Measurements from ENCODE around the gene PRLR. TPM values are rescaled to one million over a fixed set of nuclear protein-coding genes. Genes with fewer than 3 reads are reported as not detected.
"Not testable (repeated sequence)": the region's sequence is repeated elsewhere in the genome, so short reads cannot be mapped to it uniquely, and the experiment has no call there.

Gene PRLR
- total and polyA plus RNA-seq, 5 donors = 0.20 to 1.7 (median 0.95) TPM

DNA sequence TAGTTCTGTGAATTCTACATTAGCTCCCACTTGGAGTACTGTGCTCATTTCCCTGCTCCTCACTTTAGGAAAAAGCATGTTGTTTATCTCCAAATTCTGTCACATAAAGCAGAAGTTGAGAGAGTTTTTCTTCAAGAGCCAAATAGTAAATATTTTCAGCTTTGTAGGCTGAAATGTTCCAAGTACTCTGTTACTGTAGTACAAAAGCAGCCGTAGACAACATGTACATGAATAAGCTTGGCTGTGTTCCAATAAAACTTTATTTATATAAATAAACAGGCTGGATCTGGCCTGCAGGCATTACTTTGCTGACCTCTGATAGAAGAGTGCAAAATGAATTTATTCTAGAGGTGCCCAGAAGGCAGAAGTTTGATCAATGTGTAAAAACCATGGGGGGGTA lies 109.6 kb downstream of the PRLR start:
- H3K27ac ChIP-seq (ENCODE audit: low read length) = no peak overlapping the region
- no peaks in the 10 kb centered on the region for H3K4me1 ChIP-seq (ENCODE audit: control insufficient read depth, insufficient read depth, low read length)
- no peak for ATAC-seq

DNA sequence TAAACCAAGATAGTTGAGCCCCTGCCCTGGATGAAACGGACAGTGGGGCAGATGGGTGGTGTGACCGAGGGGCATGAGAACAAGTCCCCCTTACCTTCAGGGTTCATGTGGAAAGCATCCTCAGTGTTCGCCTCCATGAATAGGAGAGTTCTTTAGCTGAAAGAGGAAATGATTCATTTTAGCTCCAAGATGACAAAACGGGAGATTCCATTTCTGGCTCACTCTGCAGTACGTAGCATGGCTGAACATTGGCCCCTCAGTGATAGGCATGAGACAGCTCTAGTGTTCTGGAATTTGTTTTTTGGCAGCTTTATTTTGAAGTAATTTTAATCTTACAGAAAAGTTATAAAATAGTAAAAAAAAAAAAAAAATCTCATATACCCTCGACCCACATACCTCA lies 112.3 kb downstream of the PRLR start:
- Histone ChIP-seq H3K27me3 (ENCODE audit: control insufficient read depth, insufficient read depth) (no peaks in the 10 kb centered on the region), H3K4me1 (ENCODE audit: control insufficient read depth, insufficient read depth, low read length) (no peaks in the 10 kb centered on the region), H3K4me3 (ENCODE audit: low read length) (no peak overlapping the region), H3K9me3 (ENCODE audit: control insufficient read depth, low read length) (no peaks in the 10 kb centered on the region), H3K27ac (ENCODE audit: low read length) (no peak overlapping the region)
- WGBS = 62% methylated on average over 6 of the region's 6 CpGs
- ATAC-seq = no peak
- intact Hi-C loops (cut with DNase I) = no loop called here
- DNase-seq = no peak

More for the DNA sequence above, 109.6 kb downstream of the PRLR start:
- DNase-seq = no peak
- intact Hi-C loops (cut with DNase I) = no loop called here
- Histone ChIP-seq H3K27me3 (ENCODE audit: control insufficient read depth, insufficient read depth) (no peaks in the 10 kb centered on the region), H3K9me3 (ENCODE audit: control insufficient read depth, low read length) (peaks cover 2% of the 10 kb centered on the region), H3K4me3 (ENCODE audit: low read length) (no peak overlapping the region)
- WGBS = 43% methylated on average over 1 of the region's 1 CpG

DNA sequence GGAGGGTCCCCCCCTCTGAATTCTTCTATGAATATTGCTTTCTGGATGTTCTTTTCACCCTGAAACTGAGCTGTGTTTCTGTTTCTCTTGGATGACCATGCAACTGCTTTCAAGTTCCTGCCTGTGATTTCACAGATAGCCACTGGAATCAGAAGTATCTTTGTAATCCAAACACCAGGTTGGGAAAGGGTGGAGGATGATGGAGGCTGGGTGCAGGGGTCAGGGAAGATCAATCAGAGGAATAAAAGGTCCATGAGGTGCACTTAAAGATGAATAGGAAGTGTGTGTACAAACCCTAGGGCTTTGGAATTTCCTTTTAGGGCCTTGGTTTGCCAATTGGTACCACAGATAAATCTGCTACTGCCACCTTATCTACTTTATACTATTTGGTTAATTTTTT lies 114.4 kb downstream of the PRLR start:
- H3K27ac ChIP-seq (ENCODE audit: low read length) = no peak overlapping the region
- intact Hi-C loops (cut with DNase I) = no loop called here
- no peaks in the 10 kb centered on the region for H3K4me1 ChIP-seq (ENCODE audit: control insufficient read depth, insufficient read depth, low read length)
- ATAC-seq (no peak), DNase-seq (no peak)
- no peaks in the 10 kb centered on the region for H3K27me3 ChIP-seq (ENCODE audit: control insufficient read depth, insufficient read depth)
- peaks cover 2% of the 10 kb centered on the region for H3K9me3 ChIP-seq (ENCODE audit: control insufficient read depth, low read length)
- no peak overlapping the region for H3K4me3 ChIP-seq (ENCODE audit: low read length)

DNA sequence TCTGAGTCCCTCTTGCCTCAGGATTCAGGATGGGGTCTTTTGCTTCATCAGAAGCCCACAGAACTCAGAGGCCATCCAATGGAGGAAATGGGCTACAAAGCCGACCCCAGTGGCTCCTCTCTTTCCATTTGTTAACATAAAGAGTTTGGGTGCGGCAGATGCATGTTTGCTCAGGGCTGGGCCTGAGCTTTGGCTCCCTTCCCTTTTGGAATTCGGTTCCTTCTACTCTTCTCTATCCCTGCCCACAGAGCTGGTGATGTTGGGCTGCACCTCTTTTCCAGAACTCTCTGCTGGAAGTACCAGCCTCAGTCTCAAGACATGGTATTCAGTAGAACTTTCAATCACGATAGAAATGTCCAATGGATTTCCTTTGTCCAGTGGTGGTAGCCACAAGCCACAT lies 115.6 kb downstream of the PRLR start:
- H3K9me3 ChIP-seq (ENCODE audit: control insufficient read depth, low read length) = peaks cover 2% of the 10 kb centered on the region
- DNase-seq (no peak), ATAC-seq (no peak)
- WGBS = 91% methylated on average over 4 of the region's 4 CpGs
- H3K27me3 ChIP-seq (ENCODE audit: control insufficient read depth, insufficient read depth) = no peaks in the 10 kb centered on the region
- intact Hi-C loops (cut with DNase I) = no loop called here
- H3K4me3 ChIP-seq (ENCODE audit: low read length) = no peak overlapping the region
- H3K27ac ChIP-seq (ENCODE audit: low read length) = no peak overlapping the region
- H3K4me1 ChIP-seq (ENCODE audit: control insufficient read depth, insufficient read depth, low read length) = no peaks in the 10 kb centered on the region

DNA sequence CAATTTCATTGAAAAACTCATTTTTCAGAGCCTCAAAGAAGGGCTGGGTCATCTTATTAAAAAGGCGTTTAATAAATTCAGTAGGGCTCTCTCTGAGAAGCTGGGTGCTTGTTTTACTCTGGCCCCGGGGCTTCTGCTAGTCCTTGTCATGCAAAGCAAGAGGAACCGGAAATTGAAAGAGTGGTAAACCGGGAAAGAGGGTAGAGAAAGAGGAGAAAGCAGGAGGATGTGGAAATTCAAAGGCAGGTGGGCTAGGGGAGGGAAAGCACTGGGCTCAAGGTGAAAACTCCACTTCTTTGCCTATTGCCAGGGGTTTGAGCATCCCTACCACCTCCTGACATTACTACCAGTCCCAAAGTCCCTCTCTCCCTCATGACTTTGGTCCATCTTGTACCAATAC lies 118.0 kb downstream of the PRLR start:
- Histone ChIP-seq H3K4me1 (ENCODE audit: control insufficient read depth, insufficient read depth, low read length) (no peaks in the 10 kb centered on the region), H3K4me3 (ENCODE audit: low read length) (no peak overlapping the region), H3K27me3 (ENCODE audit: control insufficient read depth, insufficient read depth) (no peaks in the 10 kb centered on the region), H3K9me3 (ENCODE audit: control insufficient read depth, low read length) (peaks cover 2% of the 10 kb centered on the region), H3K27ac (ENCODE audit: low read length) (no peak overlapping the region)
- intact Hi-C loops (cut with DNase I) = no loop called here
- WGBS = 60% methylated on average over 4 of the region's 4 CpGs
- DNase-seq = no peak
- ATAC-seq = no peak

DNA sequence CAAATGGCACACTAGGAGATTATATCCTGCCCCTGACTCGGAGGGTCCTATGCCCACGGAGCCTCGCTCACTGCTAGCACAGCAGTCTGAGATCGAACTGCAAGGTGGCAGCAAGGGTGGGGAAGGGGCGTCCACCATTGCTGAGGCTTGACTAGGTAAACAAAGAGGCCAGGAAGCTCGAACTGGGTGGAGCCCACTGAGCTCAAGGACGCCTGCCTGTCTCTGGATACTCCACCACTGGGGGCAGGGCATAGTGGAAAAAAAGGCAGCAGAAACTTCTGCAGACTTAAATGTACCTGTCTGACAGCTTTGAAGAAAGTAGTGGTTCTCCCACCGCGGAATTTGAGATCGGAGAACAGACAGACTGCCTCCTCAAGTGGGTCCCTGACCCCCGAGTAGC lies 125.7 kb downstream of the PRLR start:
- 85% methylated on average over 11 of the region's 11 CpGs for WGBS
- H3K4me3 ChIP-seq (ENCODE audit: low read length); H3K27ac ChIP-seq (ENCODE audit: low read length); ATAC-seq; H3K4me1 ChIP-seq (ENCODE audit: control insufficient read depth, insufficient read depth, low read length); H3K9me3 ChIP-seq (ENCODE audit: control insufficient read depth, low read length); intact Hi-C loops (cut with DNase I); DNase-seq; H3K27me3 ChIP-seq (ENCODE audit: control insufficient read depth, insufficient read depth): not testable (repeated sequence)

DNA sequence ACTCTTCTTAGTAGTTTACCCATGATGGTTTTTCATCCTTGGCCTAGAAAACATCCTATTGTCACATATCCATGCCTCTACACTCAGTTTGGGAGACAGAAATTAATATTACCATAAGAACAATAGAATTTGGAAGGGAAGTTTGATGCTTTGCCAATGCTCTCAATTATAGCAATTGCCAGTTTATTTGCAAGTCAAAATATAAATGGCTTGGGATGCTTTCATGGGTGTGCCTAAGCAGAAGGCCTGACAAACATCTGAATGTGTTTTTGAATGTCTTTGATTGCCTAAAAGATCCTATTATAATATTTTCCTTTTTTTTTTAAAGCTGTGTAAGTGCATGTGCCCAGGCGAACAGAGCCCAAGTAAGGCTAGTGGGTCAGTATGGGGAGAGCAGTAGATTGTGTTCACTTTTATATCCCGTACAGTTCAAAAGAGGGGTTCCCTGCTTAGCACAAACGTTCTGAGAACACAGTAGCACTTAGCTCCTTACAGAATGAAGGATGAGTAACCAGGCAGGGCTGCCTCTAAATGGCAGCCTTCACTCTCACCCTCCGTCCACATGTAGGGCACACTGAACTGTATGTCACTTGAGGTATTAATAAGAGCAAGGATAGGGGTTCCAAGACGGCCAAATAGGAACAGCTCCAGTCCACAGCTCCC lies 126.5 kb downstream of the PRLR start:
- intact Hi-C loops (cut with DNase I) = no loop called here
- H3K9me3 ChIP-seq (ENCODE audit: control insufficient read depth, low read length) = peaks cover 2% of the 10 kb centered on the region
- no peak for DNase-seq
- no peak for ATAC-seq
- H3K4me3 ChIP-seq (ENCODE audit: low read length) = no peak overlapping the region
- WGBS = 86% methylated on average over 5 of the region's 5 CpGs
- no peaks in the 10 kb centered on the region for H3K27me3 ChIP-seq (ENCODE audit: control insufficient read depth, insufficient read depth)
- no peak overlapping the region for H3K27ac ChIP-seq (ENCODE audit: low read length)
- H3K4me1 ChIP-seq (ENCODE audit: control insufficient read depth, insufficient read depth, low read length) = no peaks in the 10 kb centered on the region

DNA sequence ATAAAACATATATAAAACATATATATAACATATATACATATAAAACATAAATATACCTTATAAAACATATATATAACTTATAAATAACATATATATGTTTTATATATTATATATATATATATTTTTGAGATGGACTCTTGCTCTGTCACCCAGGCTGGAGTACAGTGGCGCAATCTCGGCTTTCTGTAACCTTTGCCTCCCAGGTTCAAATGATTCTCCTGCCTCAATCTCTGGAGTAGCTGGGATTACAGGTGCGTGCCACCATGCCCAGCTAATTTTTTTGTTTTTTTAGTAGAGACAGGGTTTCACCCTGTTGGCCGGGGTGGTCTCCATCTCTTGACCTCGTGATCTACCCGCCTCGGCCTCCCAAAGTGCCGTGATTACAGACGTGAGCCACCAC lies 128.6 kb downstream of the PRLR start:
- H3K9me3 ChIP-seq (ENCODE audit: control insufficient read depth, low read length); DNase-seq; H3K27ac ChIP-seq (ENCODE audit: low read length); H3K27me3 ChIP-seq (ENCODE audit: control insufficient read depth, insufficient read depth); H3K4me1 ChIP-seq (ENCODE audit: control insufficient read depth, insufficient read depth, low read length); ATAC-seq; H3K4me3 ChIP-seq (ENCODE audit: low read length); intact Hi-C loops (cut with DNase I): not testable (repeated sequence)
- 93% methylated on average over 9 of the region's 9 CpGs for WGBS

DNA sequence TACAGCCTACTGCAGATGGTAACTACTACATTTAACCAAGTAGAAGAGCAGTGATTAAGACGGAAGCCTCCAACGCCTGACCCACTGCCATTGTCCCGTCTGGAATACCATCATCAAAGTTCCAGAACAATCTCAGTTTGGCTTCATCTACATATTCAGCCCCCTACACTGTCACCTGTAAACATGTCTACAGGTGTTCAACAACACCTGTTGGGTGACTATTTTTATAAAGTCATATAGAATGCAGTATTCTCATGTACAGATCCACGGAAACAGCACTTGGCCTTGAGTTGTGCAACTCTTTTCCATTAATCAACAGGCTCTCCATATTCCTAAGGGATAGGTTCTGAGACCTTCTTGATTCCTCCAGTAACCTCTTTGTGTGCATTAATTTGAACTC lies 129.3 kb downstream of the PRLR start:
- whole genome bisulfite sequencing = 92% methylated on average over 4 of the region's 4 CpGs
- no peaks in the 10 kb centered on the region for H3K4me1 ChIP-seq (ENCODE audit: control insufficient read depth, insufficient read depth, low read length)
- ATAC-seq = no peak
- intact Hi-C loops (cut with DNase I) = no loop called here
- H3K4me3 ChIP-seq (ENCODE audit: low read length) = no peak overlapping the region
- no peak overlapping the region for H3K27ac ChIP-seq (ENCODE audit: low read length)
- H3K27me3 ChIP-seq (ENCODE audit: control insufficient read depth, insufficient read depth) = no peaks in the 10 kb centered on the region
- peaks cover 2% of the 10 kb centered on the region for H3K9me3 ChIP-seq (ENCODE audit: control insufficient read depth, low read length)
- DNase-seq = no peak

DNA sequence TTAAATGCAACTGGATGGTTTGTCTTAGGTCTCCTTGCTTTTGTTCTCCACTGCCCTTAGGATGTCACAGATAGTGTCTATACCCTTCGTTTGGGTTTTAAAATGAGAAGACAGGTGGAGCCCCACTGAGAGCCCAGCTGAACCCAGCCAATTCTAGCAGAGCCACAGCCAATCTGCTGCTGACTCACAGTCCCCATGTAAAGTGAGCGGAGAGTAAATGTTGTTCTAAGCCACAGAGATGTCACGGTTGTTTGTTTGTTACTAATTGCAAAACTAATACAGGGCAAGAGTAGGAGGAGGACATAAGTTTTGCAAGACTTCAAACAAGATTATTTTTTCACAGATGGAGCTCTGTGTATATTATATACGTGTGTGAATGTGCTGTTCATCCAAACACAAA lies 132.1 kb downstream of the PRLR start:
- H3K27ac ChIP-seq (ENCODE audit: low read length) = no peak overlapping the region
- peaks cover 2% of the 10 kb centered on the region for H3K9me3 ChIP-seq (ENCODE audit: control insufficient read depth, low read length)
- H3K4me3 ChIP-seq (ENCODE audit: low read length) = no peak overlapping the region
- ATAC-seq (no peak), DNase-seq (no peak)
- 79% methylated on average over 4 of the region's 4 CpGs for WGBS
- intact Hi-C loops (cut with DNase I) = loop anchor here in 2 of 4 donors (10.0 kb wide), 1 partner anchor 97 kb away; no protein-coding TSS in a partner anchor
- no peaks in the 10 kb centered on the region for H3K4me1 ChIP-seq (ENCODE audit: control insufficient read depth, insufficient read depth, low read length)
- no peaks in the 10 kb centered on the region for H3K27me3 ChIP-seq (ENCODE audit: control insufficient read depth, insufficient read depth)

DNA sequence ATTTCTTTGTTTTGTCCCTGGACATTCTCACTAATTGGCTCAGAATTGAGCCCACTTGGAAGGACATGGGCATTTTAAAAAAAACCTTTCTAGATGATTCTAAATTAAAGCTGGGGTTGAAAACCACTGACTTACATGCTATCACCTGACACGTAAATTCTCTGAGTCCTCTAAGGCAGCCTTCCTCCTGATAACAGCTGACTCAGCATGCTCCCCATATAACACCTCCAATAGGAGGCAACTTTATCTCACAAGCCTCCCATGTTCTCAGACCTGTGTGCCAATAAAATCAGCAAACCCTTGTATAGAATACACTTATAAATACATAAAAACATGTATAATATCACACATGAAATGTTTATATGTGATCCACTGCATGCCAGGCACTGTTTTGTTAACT lies 133.4 kb downstream of the PRLR start:
- DNase-seq = no peak
- Histone ChIP-seq H3K27ac (ENCODE audit: low read length) (no peak overlapping the region), H3K27me3 (ENCODE audit: control insufficient read depth, insufficient read depth) (no peaks in the 10 kb centered on the region), H3K9me3 (ENCODE audit: control insufficient read depth, low read length) (peaks cover 2% of the 10 kb centered on the region), H3K4me1 (ENCODE audit: control insufficient read depth, insufficient read depth, low read length) (no peaks in the 10 kb centered on the region), H3K4me3 (ENCODE audit: low read length) (no peak overlapping the region)
- no peak for ATAC-seq
- WGBS = 77% methylated on average over 1 of the region's 1 CpG
- intact Hi-C loops (cut with DNase I) = loop anchor here in 2 of 4 donors (10.0 kb wide), 1 partner anchor 98 kb away; no protein-coding TSS in a partner anchor

DNA sequence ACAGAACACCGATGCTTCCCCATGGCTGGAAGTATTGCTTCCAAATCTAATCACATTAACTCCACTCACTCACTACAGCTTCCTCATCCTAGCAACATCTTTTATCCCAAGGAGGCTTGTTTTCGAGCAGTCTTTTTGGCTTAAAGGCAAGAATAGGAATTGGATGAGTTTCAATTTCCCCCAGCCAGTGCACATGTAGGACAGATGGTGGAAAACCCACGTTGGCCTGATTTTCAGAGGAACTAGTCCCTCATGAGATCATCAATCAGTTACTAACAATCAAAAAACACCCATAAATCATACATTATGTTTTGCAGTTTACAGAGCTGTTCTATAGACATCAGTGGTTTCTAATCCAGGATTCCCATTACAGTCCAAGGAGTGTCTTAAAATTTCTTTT lies 134.1 kb downstream of the PRLR start:
- 40% methylated on average over 3 of the region's 3 CpGs for WGBS
- H3K9me3 ChIP-seq (ENCODE audit: control insufficient read depth, low read length) = peaks cover 2% of the 10 kb centered on the region
- H3K27me3 ChIP-seq (ENCODE audit: control insufficient read depth, insufficient read depth) = no peaks in the 10 kb centered on the region
- no peak overlapping the region for H3K4me3 ChIP-seq (ENCODE audit: low read length)
- intact Hi-C loops (cut with DNase I) = loop anchor here in 2 of 4 donors (10.0 kb wide), 1 partner anchor 99 kb away; no protein-coding TSS in a partner anchor
- DNase-seq (no peak), ATAC-seq (no peak)
- no peak overlapping the region for H3K27ac ChIP-seq (ENCODE audit: low read length)
- no peaks in the 10 kb centered on the region for H3K4me1 ChIP-seq (ENCODE audit: control insufficient read depth, insufficient read depth, low read length)

Data from right cardiac atrium (tissue), 5 donors.